ENCODE data around the gene RTP1.
A peak's percentile ranks its signal among the peaks of the same experiment; 100 is the strongest.
"Not testable (repeated sequence)": the region's sequence is repeated elsewhere in the genome, so short reads cannot be mapped to it uniquely, and the experiment has no call there.

RTP1 gene

GRCh38 chr3:187197335-187197649 lies at the start of gene RTP1:
TSS of gene RTP1 (plus strand) at chr3:187197486. CDS start at chr3:187197516, 30 bp downstream.
- no peak for DNase-seq (ENCODE audit: low read depth)

- no peak for DNase-seq (ENCODE audit: low read depth)
These were observed 47.1 kb upstream of the RTP1 start for GRCh38 chr3:187150186-187150585.

GRCh38 chr3:187150599-187150998 lies 46.7 kb upstream of the RTP1 start:
- peak; percentile 59 for DNase-seq (ENCODE audit: low read depth)

GRCh38 chr3:187161556-187161955 lies 35.7 kb upstream of the RTP1 start:
- no peak for DNase-seq (ENCODE audit: low read depth)

- DNase-seq (ENCODE audit: low read depth): no peak
These were observed 34.9 kb upstream of the RTP1 start for GRCh38 chr3:187162265-187162953.

GRCh38 chr3:187165144-187165543 lies 32.1 kb upstream of the RTP1 start:
- DNase-seq (ENCODE audit: low read depth): no peak

GRCh38 chr3:187166750-187167149 lies 30.5 kb upstream of the RTP1 start:
- DNase-seq (ENCODE audit: low read depth): no peak

- DNase-seq (ENCODE audit: low read depth): no peak
These were observed 29.5 kb upstream of the RTP1 start for GRCh38 chr3:187167777-187168176.

GRCh38 chr3:187169231-187169960 lies 27.9 kb upstream of the RTP1 start:
- DNase-seq (ENCODE audit: low read depth): no peak

- DNase-seq (ENCODE audit: low read depth): not testable (repeated sequence)
These were observed 26.4 kb upstream of the RTP1 start for GRCh38 chr3:187170911-187171310.

- no peak for DNase-seq (ENCODE audit: low read depth)
These were observed 24.4 kb upstream of the RTP1 start for GRCh38 chr3:187172929-187173328.

GRCh38 chr3:187181454-187182170 lies 15.7 kb upstream of the RTP1 start:
- DNase-seq (ENCODE audit: low read depth): no peak

- DNase-seq (ENCODE audit: low read depth): no peak
These were observed 13.9 kb upstream of the RTP1 start for GRCh38 chr3:187183210-187183862.

GRCh38 chr3:187183903-187184302 lies 13.4 kb upstream of the RTP1 start:
- no peak for DNase-seq (ENCODE audit: low read depth)

GRCh38 chr3:187185759-187186158 lies 11.5 kb upstream of the RTP1 start:
- DNase-seq (ENCODE audit: low read depth): no peak

GRCh38 chr3:187186375-187186774 lies 10.9 kb upstream of the RTP1 start:
- no peak for DNase-seq (ENCODE audit: low read depth)

GRCh38 chr3:187186801-187187421 lies 10.4 kb upstream of the RTP1 start:
- DNase-seq (ENCODE audit: low read depth): no peak

- DNase-seq (ENCODE audit: low read depth): no peak
These were observed 8.4 kb upstream of the RTP1 start for GRCh38 chr3:187188931-187189330.

GRCh38 chr3:187191271-187191670 lies 6.0 kb upstream of the RTP1 start:
- DNase-seq (ENCODE audit: low read depth): no peak

GRCh38 chr3:187193181-187193580 lies 4.1 kb upstream of the RTP1 start:
- no peak for DNase-seq (ENCODE audit: low read depth)

GRCh38 chr3:187196573-187197334 lies 532 bp upstream of the RTP1 start:
- no peak for DNase-seq (ENCODE audit: low read depth)

Data from activated T-cell treated with anti-CD3 and anti-CD28 coated beads for 1 hour (primary cell).